ENCODE measurements around the gene IL22RA2. TPM values are rescaled to one million over a fixed set of nuclear protein-coding genes. Genes with fewer than 3 reads are reported as not detected.

IL22RA2 gene
- total and polyA plus RNA-seq, 9 of the 15 experiments (the other 6 are each of a cell fraction or from before 2014, with no cell fraction given): 0.03 TPM; not detected in 8

DNA sequence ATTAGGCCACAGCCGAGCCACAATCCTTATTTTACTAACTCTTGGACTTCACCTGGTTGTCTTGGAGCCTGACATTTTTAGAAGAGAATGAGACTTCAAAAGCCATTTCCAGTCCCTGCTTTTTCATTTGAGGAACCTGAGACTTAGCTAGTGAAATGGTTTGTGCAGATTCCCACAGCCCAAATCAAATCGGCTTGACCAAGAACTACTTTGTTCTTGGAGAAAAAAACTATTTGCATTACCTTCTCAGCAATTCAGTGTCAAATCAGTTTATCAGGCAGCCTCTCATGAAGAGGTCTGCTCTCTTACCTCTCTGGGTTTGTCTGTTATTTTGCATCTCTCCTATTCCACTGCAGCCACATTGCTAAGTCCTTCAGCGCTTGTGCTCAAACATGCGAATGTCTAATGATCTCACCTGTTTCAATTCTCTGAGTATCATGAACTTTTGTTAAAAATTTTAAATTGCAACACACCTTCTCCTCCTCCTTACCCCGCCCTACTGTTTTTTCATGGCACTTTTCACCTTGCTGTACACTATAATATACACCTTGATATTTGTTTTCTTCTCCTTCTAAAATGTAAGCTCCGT, 46.3 kb upstream of the IL22RA2 start (continued):
- TF ChIP-seq, protein P1, sequence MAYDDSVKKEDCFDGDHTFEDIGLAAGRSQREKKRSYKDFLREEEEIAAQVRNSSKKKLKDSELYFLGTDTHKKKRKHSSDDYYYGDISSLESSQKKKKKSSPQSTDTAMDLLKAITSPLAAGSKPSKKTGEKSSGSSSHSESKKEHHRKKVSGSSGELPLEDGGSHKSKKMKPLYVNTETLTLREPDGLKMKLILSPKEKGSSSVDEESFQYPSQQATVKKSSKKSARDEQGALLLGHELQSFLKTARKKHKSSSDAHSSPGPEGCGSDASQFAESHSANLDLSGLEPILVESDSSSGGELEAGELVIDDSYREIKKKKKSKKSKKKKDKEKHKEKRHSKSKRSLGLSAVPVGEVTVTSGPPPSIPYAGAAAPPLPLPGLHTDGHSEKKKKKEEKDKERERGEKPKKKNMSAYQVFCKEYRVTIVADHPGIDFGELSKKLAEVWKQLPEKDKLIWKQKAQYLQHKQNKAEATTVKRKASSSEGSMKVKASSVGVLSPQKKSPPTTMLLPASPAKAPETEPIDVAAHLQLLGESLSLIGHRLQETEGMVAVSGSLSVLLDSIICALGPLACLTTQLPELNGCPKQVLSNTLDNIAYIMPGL (CRISPR knock-in tag; IDR thresholded peaks at IDR 0.05): no peak
- no peak for TF ChIP-seq DNMT1 (IDR thresholded peaks at IDR 0.05)
- TF ChIP-seq, protein P2, sequence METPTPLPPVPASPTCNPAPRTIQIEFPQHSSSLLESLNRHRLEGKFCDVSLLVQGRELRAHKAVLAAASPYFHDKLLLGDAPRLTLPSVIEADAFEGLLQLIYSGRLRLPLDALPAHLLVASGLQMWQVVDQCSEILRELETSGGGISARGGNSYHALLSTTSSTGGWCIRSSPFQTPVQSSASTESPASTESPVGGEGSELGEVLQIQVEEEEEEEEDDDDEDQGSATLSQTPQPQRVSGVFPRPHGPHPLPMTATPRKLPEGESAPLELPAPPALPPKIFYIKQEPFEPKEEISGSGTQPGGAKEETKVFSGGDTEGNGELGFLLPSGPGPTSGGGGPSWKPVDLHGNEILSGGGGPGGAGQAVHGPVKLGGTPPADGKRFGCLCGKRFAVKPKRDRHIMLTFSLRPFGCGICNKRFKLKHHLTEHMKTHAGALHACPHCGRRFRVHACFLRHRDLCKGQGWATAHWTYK (CRISPR knock-in tag; IDR thresholded peaks at IDR 0.05): no peak
- TF ChIP-seq ZNF431 (CRISPR knock-in tag; IDR thresholded peaks at IDR 0.05): 0 out of 2 replicates have a peak, but pooled peaks have one; percentile 4
- TF ChIP-seq ZNF766 (CRISPR knock-in tag; conservative IDR thresholded peaks at IDR 0.05): peak; percentile 19
- TF ChIP-seq TRIM24 (IDR thresholded peaks at IDR 0.05): no peak
- TF ChIP-seq FOXA3 (CRISPR knock-in tag; conservative IDR thresholded peaks at IDR 0.05 in 1 of 2, IDR thresholded peaks at IDR 0.05 in 1 of 2): no peak; a peak in 1 of 4 replicates
- 0 out of 2 replicates have a peak, but pooled peaks have one; percentile 3 for TF ChIP-seq ZNF263 (CRISPR knock-in tag; IDR thresholded peaks at IDR 0.05; ENCODE audit: borderline replicate concordance)
- peak; percentile 8; the same call in 1 of the 2 replicates for TF ChIP-seq SMARCA4 (IDR thresholded peaks at IDR 0.05)
- TF ChIP-seq, protein P3, sequence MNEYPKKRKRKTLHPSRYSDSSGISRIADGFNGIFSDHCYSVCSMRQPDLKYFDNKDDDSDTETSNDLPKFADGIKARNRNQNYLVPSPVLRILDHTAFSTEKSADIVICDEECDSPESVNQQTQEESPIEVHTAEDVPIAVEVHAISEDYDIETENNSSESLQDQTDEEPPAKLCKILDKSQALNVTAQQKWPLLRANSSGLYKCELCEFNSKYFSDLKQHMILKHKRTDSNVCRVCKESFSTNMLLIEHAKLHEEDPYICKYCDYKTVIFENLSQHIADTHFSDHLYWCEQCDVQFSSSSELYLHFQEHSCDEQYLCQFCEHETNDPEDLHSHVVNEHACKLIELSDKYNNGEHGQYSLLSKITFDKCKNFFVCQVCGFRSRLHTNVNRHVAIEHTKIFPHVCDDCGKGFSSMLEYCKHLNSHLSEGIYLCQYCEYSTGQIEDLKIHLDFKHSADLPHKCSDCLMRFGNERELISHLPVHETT (CRISPR knock-in tag; conservative IDR thresholded peaks at IDR 0.05 in 1 of 2, IDR thresholded peaks at IDR 0.05 in 1 of 2): 0 out of 4 replicates have a peak, but pooled peaks of 1 of the 2 experiments have one; percentile 1
- 0 out of 2 replicates have a peak, but pooled peaks have one; percentile 25 for TF ChIP-seq MECOM (CRISPR knock-in tag; IDR thresholded peaks at IDR 0.05)
- TF ChIP-seq, protein P4, sequence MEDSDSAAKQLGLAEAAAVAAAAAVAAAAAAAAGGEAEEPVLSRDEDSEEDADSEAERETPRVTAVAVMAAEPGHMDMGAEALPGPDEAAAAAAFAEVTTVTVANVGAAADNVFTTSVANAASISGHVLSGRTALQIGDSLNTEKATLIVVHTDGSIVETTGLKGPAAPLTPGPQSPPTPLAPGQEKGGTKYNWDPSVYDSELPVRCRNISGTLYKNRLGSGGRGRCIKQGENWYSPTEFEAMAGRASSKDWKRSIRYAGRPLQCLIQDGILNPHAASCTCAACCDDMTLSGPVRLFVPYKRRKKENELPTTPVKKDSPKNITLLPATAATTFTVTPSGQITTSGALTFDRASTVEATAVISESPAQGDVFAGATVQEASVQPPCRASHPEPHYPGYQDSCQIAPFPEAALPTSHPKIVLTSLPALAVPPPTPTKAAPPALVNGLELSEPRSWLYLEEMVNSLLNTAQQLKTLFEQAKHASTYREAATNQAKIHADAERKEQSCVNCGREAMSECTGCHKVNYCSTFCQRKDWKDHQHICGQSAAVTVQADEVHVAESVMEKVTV (CRISPR knock-in tag; IDR thresholded peaks at IDR 0.05): 0 out of 2 replicates have a peak, but pooled peaks have one; percentile 26
- TF ChIP-seq, protein P5, sequence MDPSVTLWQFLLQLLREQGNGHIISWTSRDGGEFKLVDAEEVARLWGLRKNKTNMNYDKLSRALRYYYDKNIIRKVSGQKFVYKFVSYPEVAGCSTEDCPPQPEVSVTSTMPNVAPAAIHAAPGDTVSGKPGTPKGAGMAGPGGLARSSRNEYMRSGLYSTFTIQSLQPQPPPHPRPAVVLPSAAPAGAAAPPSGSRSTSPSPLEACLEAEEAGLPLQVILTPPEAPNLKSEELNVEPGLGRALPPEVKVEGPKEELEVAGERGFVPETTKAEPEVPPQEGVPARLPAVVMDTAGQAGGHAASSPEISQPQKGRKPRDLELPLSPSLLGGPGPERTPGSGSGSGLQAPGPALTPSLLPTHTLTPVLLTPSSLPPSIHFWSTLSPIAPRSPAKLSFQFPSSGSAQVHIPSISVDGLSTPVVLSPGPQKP (CRISPR knock-in tag; IDR thresholded peaks at IDR 0.05): no peak
- no peak for TF ChIP-seq HEY1 (CRISPR knock-in tag; IDR thresholded peaks at IDR 0.05; ENCODE audit: borderline replicate concordance)
- no peak for TF ChIP-seq TAF1 (IDR thresholded peaks at IDR 0.05; ENCODE audit: control insufficient read depth, extremely low read depth, insufficient read depth, low read length, severe bottlenecking)
- no peak for TF ChIP-seq ZNF121 (CRISPR knock-in tag; conservative IDR thresholded peaks at IDR 0.05)
- TF ChIP-seq BRD4 (IDR thresholded peaks at IDR 0.05): no peak
- TF ChIP-seq, protein P6, sequence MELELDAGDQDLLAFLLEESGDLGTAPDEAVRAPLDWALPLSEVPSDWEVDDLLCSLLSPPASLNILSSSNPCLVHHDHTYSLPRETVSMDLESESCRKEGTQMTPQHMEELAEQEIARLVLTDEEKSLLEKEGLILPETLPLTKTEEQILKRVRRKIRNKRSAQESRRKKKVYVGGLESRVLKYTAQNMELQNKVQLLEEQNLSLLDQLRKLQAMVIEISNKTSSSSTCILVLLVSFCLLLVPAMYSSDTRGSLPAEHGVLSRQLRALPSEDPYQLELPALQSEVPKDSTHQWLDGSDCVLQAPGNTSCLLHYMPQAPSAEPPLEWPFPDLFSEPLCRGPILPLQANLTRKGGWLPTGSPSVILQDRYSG (tag; conservative IDR thresholded peaks at IDR 0.05; ENCODE audit: low read depth): peak; percentile 57; the same call in 1 of the 2 replicates

All from K562 (cell line).